SU-DHL-6 (cell line): ENCODE data around the gene ESRRA.

Experiments
- EZH2phosphoT487 ChIP-seq: fragments of 200-600 bp; sonication (generic), shearing (Covaris generic); conservative IDR thresholded peaks from 2 replicates; pipeline ENCODE4 v1.6.1; 2018; ENCODE audit warnings: mild to moderate bottlenecking, antibody characterized with exemption, low read length, moderate library complexity, mixed read lengths
- TF ChIP-seq, protein P1 (sequence below): fragments of 200-600 bp; sonication (generic); IDR thresholded peaks from one replicate; pipeline ENCODE4 v1.5.1; 2017; ENCODE audit warnings: antibody characterized with exemption, mild to moderate bottlenecking, low read length, moderate library complexity; ENCODE audit not compliant: insufficient read depth, poor library complexity, severe bottlenecking

DNA sequence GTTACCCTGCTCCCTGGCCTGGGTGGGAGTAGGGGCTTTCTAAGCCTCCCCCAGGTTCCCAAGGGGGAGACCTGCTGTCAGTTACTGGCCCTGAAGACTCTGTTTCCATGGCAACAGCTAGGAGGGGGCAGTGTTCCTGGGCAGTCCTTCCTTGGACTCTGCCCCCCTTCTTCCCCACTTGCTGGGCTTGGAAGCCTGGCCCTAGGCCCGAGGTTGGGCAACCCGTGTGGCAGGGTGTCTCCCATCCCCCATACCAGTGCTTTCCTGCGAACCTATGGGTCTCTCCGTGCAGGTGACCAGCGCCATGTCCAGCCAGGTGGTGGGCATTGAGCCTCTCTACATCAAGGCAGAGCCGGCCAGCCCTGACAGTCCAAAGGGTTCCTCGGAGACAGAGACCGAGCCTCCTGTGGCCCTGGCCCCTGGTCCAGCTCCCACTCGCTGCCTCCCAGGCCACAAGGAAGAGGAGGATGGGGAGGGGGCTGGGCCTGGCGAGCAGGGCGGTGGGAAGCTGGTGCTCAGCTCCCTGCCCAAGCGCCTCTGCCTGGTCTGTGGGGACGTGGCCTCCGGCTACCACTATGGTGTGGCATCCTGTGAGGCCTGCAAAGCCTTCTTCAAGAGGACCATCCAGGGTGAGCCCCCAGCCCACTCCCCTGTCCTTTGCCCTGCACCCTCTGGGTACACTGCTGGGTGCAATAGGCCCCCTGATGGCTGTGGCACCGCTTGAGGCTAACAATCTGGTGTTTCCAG, 1.7 kb downstream of the ESRRA start:
- TF ChIP-seq, protein P1, sequence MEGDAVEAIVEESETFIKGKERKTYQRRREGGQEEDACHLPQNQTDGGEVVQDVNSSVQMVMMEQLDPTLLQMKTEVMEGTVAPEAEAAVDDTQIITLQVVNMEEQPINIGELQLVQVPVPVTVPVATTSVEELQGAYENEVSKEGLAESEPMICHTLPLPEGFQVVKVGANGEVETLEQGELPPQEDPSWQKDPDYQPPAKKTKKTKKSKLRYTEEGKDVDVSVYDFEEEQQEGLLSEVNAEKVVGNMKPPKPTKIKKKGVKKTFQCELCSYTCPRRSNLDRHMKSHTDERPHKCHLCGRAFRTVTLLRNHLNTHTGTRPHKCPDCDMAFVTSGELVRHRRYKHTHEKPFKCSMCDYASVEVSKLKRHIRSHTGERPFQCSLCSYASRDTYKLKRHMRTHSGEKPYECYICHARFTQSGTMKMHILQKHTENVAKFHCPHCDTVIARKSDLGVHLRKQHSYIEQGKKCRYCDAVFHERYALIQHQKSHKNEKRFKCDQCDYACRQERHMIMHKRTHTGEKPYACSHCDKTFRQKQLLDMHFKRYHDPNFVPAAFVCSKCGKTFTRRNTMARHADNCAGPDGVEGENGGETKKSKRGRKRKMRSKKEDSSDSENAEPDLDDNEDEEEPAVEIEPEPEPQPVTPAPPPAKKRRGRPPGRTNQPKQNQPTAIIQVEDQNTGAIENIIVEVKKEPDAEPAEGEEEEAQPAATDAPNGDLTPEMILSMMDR = no peak
- TF ChIP-seq EZH2phosphoT487 = no peak
